ENCODE measurements around the gene TEKT3. TPM values are rescaled to one million over a fixed set of nuclear protein-coding genes. Genes with fewer than 3 reads are reported as not detected.

Gene TEKT3
- total and polyA plus RNA-seq, 11 donors, result 0.06 to 1.0 (median 0.50) TPM; not detected in 3

GRCh38 chr17:15284537-15284936 is 56.9 kb downstream of the TEKT3 start:
- no peaks in the 10 kb centered on the region for H3K27me3 ChIP-seq
- TF ChIP-seq CTCF (IDR thresholded peaks at IDR 0.05), result no peak
- no peak for TF ChIP-seq POLR2A (IDR thresholded peaks at IDR 0.05)
- intact Hi-C loops (cut with DNase I), result no loop called here
- peaks cover 0 to 17% (median 8%) of the 10 kb centered on the region in 12 donors for H3K4me1 ChIP-seq
- 56 to 60% (median 57%) methylated on average over 2 of the region's 2 CpGs for WGBS, 4 donors
- H3K27ac ChIP-seq, result no peak overlapping the region
- H3K4me3 ChIP-seq, result no peak overlapping the region
- DNase-seq (no peak), ATAC-seq (no peak)
- H3K9me3 ChIP-seq, result peaks cover 0 to 6% (median 0%) of the 10 kb centered on the region in 12 donors
- no peaks in the 10 kb centered on the region for H3K36me3 ChIP-seq

- H3K36me3 ChIP-seq, result no peaks in the 10 kb centered on the region
Observed at GRCh38 chr17:15284107-15284506, 57.3 kb downstream of the TEKT3 start.

GRCh38 chr17:15281909-15282308 is 59.5 kb downstream of the TEKT3 start:
- Histone ChIP-seq H3K4me3 (no peak overlapping the region), H3K27ac (no peak overlapping the region), H3K9me3 (peaks cover 0 to 6% (median 0%) of the 10 kb centered on the region in 12 donors), H3K27me3 (no peaks in the 10 kb centered on the region), H3K36me3 (no peaks in the 10 kb centered on the region), H3K4me1 (peaks cover 0 to 8% (median 0%) of the 10 kb centered on the region in 12 donors)
- TF ChIP-seq CTCF (IDR thresholded peaks at IDR 0.05) (no peak), POLR2A (IDR thresholded peaks at IDR 0.05) (no peak)
- ATAC-seq (no peak), DNase-seq (no peak)
- 68 to 85% (median 77%) methylated on average over 3 of the region's 3 CpGs for WGBS, 4 donors
- intact Hi-C loops (cut with DNase I), result no loop called here

More at GRCh38 chr17:15284107-15284506, 57.3 kb downstream of the TEKT3 start:
- no peak overlapping the region for H3K27ac ChIP-seq
- peaks cover 0 to 6% (median 0%) of the 10 kb centered on the region in 12 donors for H3K9me3 ChIP-seq
- DNase-seq, result no peak
- peaks cover 0 to 17% (median 8%) of the 10 kb centered on the region in 12 donors for H3K4me1 ChIP-seq
- H3K4me3 ChIP-seq, result no peak overlapping the region
- H3K27me3 ChIP-seq, result no peaks in the 10 kb centered on the region
- 85 to 94% (median 89%) methylated on average over 6 of the region's 6 CpGs for WGBS, 4 donors
- no peak for ATAC-seq
- intact Hi-C loops (cut with DNase I), result no loop called here
- no peak for TF ChIP-seq CTCF (IDR thresholded peaks at IDR 0.05)
- TF ChIP-seq POLR2A (IDR thresholded peaks at IDR 0.05), result no peak

GRCh38 chr17:15278924-15279477 is 62.4 kb downstream of the TEKT3 start:
- TF ChIP-seq CTCF (IDR thresholded peaks at IDR 0.05), result no peak
- no peak for TF ChIP-seq POLR2A (IDR thresholded peaks at IDR 0.05)
- ATAC-seq (no peak), DNase-seq (no peak)
- H3K27ac ChIP-seq, result no peak overlapping the region
- intact Hi-C loops (cut with DNase I), result loop anchor here in 1 of 10 donors (10.0 kb wide), 1 partner anchor 66 kb away; the partner anchor contains the start of gene TEKT3
- H3K27me3 ChIP-seq, result no peaks in the 10 kb centered on the region
- peaks cover 0 to 6% (median 0%) of the 10 kb centered on the region in 12 donors for H3K9me3 ChIP-seq
- H3K36me3 ChIP-seq, result no peaks in the 10 kb centered on the region
- H3K4me3 ChIP-seq, result no peak overlapping the region
- WGBS, 4 donors, result 62 to 78% (median 73%) methylated on average over 2 of the region's 2 CpGs
- H3K4me1 ChIP-seq, result no peaks in the 10 kb centered on the region

All from heart left ventricle (tissue), 16 donors.